ENCODE results near the gene PLXDC2.

The PLXDC2 gene

GRCh38 chr10:19966751-19967150 lies 150.5 kb downstream of the PLXDC2 start:
- TF ChIP-seq, protein P1, sequence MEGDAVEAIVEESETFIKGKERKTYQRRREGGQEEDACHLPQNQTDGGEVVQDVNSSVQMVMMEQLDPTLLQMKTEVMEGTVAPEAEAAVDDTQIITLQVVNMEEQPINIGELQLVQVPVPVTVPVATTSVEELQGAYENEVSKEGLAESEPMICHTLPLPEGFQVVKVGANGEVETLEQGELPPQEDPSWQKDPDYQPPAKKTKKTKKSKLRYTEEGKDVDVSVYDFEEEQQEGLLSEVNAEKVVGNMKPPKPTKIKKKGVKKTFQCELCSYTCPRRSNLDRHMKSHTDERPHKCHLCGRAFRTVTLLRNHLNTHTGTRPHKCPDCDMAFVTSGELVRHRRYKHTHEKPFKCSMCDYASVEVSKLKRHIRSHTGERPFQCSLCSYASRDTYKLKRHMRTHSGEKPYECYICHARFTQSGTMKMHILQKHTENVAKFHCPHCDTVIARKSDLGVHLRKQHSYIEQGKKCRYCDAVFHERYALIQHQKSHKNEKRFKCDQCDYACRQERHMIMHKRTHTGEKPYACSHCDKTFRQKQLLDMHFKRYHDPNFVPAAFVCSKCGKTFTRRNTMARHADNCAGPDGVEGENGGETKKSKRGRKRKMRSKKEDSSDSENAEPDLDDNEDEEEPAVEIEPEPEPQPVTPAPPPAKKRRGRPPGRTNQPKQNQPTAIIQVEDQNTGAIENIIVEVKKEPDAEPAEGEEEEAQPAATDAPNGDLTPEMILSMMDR (IDR thresholded peaks at IDR 0.05; ENCODE audit: insufficient read depth, low read depth, low read length, missing control alignments), result no peak

GRCh38 chr10:19967981-19968380 lies 151.7 kb downstream of the PLXDC2 start:
- no peak overlapping the region for H3K4me3 ChIP-seq (ENCODE audit: low read length)
- TF ChIP-seq, protein P1 (IDR thresholded peaks at IDR 0.05; ENCODE audit: insufficient read depth, low read depth, low read length, missing control alignments), result no peak
- no peak for DNase-seq (ENCODE audit: low read depth)

More at GRCh38 chr10:19966751-19967150, 150.5 kb downstream of the PLXDC2 start:
- DNase-seq (ENCODE audit: low read depth), result no peak
- H3K4me3 ChIP-seq (ENCODE audit: low read length), result no peak overlapping the region

DNA sequence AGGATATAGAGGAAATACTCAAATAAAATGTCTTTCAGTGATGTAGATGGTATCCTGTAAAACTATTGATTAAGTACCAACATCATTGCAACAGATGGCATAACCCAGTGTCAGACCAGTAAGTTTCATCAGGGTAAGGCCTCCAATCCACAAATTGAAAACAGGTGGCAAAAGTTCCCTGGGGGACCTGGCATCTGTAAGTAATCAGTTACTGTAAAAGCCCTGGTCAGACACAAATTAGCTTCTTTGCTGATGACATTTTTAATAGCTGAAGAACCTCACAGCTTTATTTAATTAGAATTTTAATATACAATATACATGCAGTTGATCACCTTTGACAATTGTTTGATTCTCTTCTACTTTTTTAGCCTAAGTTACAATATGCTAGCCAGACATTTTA lies 152.5 kb downstream of the PLXDC2 start:
- TF ChIP-seq, protein P1 (IDR thresholded peaks at IDR 0.05; ENCODE audit: insufficient read depth, low read depth, low read length, missing control alignments), result no peak
- DNase-seq (ENCODE audit: low read depth), result no peak
- no peak overlapping the region for H3K4me3 ChIP-seq (ENCODE audit: low read length)

DNA sequence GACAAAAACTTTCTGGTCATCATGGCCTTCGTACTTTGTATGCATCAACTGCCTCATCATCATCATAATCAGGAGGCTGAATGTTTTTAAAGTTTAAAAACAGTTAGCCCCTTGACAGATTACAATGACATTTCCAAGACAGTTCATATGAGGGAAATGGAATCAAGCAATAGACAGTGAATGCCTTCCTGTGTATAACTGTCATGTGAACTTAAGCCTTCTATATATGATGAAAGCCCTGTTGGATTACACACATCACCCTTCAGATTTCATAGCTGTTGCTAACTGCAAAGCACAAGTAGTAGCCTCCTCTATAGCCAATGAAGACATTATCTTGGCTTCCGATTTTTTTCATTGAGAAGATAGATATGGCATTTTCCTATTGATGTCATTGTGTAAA lies 154.0 kb downstream of the PLXDC2 start:
- TF ChIP-seq, protein P1 (IDR thresholded peaks at IDR 0.05; ENCODE audit: insufficient read depth, low read depth, low read length, missing control alignments), result no peak
- DNase-seq (ENCODE audit: low read depth), result no peak
- H3K4me3 ChIP-seq (ENCODE audit: low read length), result no peak overlapping the region

DNA sequence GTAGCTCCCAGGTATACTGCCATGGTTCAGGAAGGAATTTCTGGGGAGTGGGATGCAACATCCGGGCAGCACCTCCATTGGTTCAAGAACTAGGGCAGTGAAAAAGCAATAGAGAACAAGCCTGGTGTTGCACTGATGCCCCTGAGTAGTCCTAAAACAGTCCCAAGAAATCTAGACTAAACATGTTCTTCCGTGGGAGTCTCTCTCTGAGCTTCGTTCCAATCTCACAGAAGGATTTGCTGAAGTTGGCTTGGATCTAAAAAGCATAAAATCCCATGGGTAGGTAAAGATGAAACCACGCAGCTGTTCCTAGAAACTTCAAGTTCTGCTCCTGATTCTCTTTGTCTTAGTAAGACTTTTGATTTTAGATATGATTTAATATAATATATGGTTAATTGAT lies 154.5 kb downstream of the PLXDC2 start:
- TF ChIP-seq, protein P1 (IDR thresholded peaks at IDR 0.05; ENCODE audit: insufficient read depth, low read depth, low read length, missing control alignments), result no peak
- no peak overlapping the region for H3K4me3 ChIP-seq (ENCODE audit: low read length)
- DNase-seq (ENCODE audit: low read depth), result no peak

DNA sequence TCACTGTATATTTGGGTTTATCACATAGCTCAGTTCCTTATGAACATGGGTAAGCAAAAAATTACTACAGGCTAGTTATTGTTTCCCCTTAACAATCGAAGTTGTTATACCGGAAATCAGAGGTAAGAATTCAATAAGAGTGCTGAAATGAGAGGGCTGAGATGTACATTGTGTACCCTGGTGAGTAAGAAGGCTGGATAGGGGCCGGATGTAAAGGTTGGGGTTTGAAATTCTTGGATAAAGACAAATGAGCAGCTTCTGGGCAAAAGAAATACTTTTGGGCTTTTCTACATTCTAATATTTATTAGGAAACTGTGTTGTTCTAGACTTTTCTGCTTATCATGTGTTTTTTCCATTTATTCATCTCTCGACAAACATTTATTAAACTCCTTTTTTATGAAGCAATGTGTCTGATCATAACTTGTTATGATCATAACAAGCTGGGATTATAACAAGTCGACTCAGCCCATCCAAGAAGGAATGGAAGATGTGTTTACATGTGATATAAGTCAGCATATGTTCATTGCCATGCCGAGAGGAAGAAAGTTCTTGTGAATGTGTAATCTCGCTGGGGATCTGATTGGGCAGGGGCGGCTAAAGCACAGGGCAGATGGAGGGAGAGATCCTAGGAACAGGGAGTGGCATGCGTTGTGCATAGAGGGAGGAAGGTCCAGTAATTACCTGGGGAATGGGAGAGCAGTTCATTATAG lies 155.3 kb downstream of the PLXDC2 start:
- DNase-seq (ENCODE audit: low read depth), result peak; percentile 8
- TF ChIP-seq, protein P1 (IDR thresholded peaks at IDR 0.05; ENCODE audit: insufficient read depth, low read depth, low read length, missing control alignments), result no peak
- no peak overlapping the region for H3K4me3 ChIP-seq (ENCODE audit: low read length)

GRCh38 chr10:19974138-19974537 lies 157.9 kb downstream of the PLXDC2 start:
- H3K4me3 ChIP-seq (ENCODE audit: low read length), result no peak overlapping the region
- TF ChIP-seq, protein P1 (IDR thresholded peaks at IDR 0.05; ENCODE audit: insufficient read depth, low read depth, low read length, missing control alignments), result no peak
- no peak for DNase-seq (ENCODE audit: low read depth)

Measured in epithelial cell of esophagus (primary cell).